Posterior vena cava (tissue), 2 donors: Measurements from ENCODE around the gene KRTAP5-11. TPM values are rescaled to one million over a fixed set of nuclear protein-coding genes. Genes with fewer than 3 reads are reported as not detected.
A peak's percentile ranks its signal among the peaks of the same experiment; 100 is the strongest.
"Not testable (repeated sequence)": the region's sequence is repeated elsewhere in the genome, so short reads cannot be mapped to it uniquely, and the experiment has no call there.

Experiments
- DNase-seq: peaks from one replicate; pipeline ENCODE4 v3.0.0-alpha.2; 2020; ENCODE audit warnings: low spot score
- intact Hi-C, 2 donors: fragments of 100-400 bp; cut with DNase I; formaldehyde crosslinking; loops; one replicate each; pipeline versions ENCODE4 v1.14.1 to v1.14.2; 2022 to 2023
- long read RNA-seq, 2 donors: library from polyadenylated mRNA; unstranded; transcript quantifications; one replicate each; pipeline ENCODE4 v2.0.0, GENCODE V29; 2020 to 2021
- total RNA-seq, 2 donors: library from RNA; stranded (reverse); fragmentation: NEBNext Ultra II Directional; extraction: Animal tissue kit (Norgen Biotek cat#: 25700); gene quantifications; one replicate each; pipeline ENCODE4 v1.2.1, GENCODE V29; 2021
- donor health status: DM: yes; HTN: yes; CAD: no.
- donor health status: DM: yes; HTN: yes; CAD: no.

Gene KRTAP5-11, protein sequence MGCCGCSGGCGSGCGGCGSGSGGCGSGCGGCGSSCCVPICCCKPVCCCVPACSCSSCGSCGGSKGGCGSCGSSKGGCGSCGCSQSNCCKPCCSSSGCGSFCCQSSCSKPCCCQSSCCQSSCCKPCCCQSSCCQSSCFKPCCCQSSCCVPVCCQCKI
- total RNA-seq: not detected
- long read RNA-seq, donor 1: 0 reads
- long read RNA-seq, donor 2: 0 reads

DNA sequence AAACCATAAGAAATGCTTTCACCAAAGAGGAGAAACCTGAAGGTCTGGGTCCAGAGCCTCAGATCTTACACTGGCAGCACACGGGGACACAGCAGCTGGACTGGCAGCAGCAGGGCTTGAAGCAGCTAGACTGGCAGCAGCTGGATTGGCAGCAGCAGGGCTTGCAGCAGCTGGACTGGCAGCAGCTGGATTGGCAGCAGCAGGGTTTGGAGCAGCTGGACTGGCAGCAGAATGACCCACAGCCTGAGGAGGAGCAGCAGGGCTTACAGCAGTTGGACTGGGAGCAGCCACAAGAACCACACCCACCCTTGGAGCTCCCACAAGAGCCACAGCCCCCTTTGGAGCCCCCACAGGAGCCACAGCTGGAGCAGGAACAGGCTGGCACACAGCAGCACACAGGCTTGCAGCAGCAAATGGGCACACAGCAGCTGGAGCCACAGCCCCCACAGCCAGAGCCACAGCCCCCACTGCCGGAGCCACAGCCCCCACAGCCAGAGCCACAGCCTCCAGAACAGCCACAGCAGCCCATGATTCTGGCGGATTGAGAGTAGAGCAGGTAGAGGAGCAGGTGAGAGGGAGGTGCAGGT lies at the start of gene KRTAP5-11:
KRTAP5-11 (minus strand) TSS at position 567 of the 587 bp plus-strand sequence; CDS start at position 529, 38 bp downstream.
- intact Hi-C loops: no loop called here
- peak; percentile 65 for DNase-seq

DNA sequence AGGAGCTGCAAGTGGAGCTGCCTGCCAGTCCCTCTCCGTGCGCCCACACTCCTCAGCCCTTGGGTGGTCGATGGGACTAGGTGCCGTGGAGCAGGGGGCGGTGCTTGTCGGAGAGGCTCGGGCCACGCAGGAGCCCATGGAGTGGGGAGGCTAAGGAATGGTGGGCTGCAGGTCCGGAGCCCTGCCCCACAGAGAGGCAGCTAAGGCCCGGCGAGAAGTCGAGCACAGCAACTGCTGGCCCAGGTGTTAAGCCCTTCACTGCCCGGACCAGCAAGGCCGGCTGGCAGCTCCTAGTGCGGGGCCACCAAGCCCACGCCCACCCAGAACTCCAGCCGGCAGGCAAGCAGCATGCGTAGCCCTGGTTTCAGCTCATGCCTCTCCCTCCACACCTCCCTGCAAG lies 48.9 kb upstream of the KRTAP5-11 start:
- DNase-seq, intact Hi-C loops: not testable (repeated sequence)

- DNase-seq, intact Hi-C loops: not testable (repeated sequence)
Observed at GRCh38 chr11:71630071-71630470, 47.4 kb upstream of the KRTAP5-11 start.

GRCh38 chr11:71628943-71629342 lies 46.3 kb upstream of the KRTAP5-11 start:
- intact Hi-C loops: not testable (repeated sequence)

DNA sequence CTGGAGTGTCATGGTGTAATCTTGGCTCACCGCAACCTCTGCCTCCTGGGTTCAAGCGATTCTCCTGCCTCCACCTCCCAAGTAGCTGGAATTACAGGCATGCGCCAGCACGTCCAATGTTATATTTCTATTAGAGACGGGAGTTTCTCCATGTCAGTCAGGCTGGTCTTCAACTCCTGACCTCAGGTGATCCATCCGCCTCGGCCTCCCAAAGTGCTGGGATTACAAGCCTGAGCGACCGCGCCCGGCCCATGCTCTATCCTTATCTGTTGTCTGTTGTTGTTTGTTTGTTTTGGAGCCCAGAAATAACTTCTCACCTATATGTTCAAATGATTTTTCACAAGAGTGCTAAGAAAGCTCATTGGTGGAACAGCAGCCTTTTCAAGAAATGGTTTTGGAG lies 40.6 kb upstream of the KRTAP5-11 start:
- DNase-seq, intact Hi-C loops: not testable (repeated sequence)

More at GRCh38 chr11:71628943-71629342, 46.3 kb upstream of the KRTAP5-11 start:
- not testable (repeated sequence) for DNase-seq

DNA sequence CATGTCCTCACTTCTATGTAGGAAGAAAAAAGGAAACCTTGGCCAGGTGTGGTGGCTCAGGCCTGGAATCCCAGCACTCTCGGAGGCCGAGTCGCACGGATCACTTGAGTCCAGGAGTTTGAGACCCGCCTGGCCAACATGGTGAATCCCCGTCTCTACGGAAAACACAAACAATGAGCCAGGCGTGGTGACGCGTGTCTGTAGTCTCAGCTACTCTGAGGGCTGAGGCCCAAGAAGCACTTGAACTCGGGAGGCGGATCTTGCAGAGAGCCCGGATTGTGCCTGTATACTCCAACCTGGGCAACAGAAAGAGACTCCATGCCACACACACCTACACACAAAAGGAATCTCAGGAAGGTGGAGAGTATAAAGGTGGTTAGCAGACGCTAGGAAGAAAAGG lies 39.9 kb upstream of the KRTAP5-11 start:
- intact Hi-C loops, DNase-seq: not testable (repeated sequence)

DNA sequence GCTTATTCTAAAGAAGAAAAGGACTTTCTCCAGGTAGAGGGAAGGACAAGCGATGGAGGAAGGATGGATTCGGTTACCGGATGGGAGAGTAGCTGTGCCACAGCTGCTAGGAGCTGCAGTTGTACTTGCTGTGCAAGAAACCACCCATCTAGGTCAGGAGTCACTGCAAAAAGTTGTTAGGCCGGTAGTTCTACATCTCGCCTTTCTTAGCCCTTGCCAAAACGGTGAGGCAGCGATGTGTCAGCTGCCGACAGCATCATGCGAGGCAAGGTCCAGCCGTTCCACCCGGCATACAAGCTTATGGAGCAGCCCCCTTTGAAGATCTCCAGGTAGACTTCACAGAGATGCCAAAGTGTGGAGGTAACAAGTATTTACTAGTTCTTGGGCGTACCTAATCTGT lies 32.3 kb upstream of the KRTAP5-11 start:
- intact Hi-C loops, DNase-seq: not testable (repeated sequence)

- not testable (repeated sequence) for DNase-seq
- intact Hi-C loops: loop anchor here in 1 of 2 donors (5.0 kb wide), 1 partner anchor 1022 kb away; no protein-coding TSS in a partner anchor
Observed at GRCh38 chr11:71614366-71614917, 31.8 kb upstream of the KRTAP5-11 start.

DNA sequence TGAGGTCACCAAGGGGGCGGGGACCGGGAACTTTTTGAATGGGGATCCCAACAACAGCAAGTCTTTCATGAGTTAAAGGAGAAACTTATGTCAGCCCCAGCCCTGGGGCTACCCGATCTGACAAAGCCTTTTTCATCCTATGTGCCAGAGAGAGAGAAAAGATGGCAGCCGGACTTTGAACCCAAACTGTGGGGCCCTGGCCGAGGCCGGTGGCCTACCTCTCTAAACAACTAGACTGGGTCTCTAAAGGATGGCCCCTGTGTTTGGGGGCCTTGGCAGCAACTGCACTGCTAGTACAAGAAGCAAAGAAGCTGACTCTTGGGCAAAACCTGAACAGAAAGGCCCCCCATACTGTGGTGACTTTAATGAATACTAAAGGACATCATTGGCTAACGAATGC lies 31.3 kb upstream of the KRTAP5-11 start:
- intact Hi-C loops: loop anchor here in 1 of 2 donors (5.0 kb wide), 1 partner anchor 1022 kb away; no protein-coding TSS in a partner anchor
- DNase-seq: not testable (repeated sequence)

DNA sequence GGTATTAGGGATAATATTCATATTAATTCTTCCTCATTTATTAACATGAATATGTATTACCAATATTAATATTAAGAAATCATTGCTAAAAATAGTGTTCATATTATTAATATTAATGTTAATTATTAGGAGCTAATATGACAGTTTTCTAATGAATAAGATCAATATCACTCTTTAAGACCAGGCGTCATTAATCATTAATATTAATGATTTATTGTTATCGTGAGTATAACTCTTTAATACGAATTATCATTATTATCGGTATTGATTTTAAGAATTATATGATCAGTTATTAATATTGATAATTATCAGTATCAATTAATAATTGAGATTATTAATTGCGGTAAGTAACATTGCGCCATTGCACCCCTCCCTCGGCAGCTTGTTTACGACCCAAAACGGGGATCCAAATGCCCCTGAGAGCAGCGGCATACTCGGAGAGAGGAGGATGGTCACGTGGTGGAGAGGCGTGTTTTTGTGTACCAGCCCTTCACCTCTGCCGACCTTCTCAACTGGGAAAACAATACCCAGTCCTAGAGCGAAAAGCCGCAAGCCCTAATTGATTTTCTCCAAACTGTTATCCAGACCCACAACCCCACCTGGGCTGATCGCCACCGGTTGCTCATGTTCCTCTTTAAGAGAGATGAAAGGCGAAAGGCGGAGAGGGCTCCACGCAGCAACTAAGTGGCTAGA lies 28.7 kb upstream of the KRTAP5-11 start:
- intact Hi-C loops: loop anchor here in 1 of 2 donors (5.0 kb wide), 1 partner anchor 1019 kb away; no protein-coding TSS in a partner anchor

GRCh38 chr11:71608272-71608671 lies 25.6 kb upstream of the KRTAP5-11 start:
- DNase-seq, intact Hi-C loops: not testable (repeated sequence)

More for the DNA sequence above, 28.7 kb upstream of the KRTAP5-11 start:
- not testable (repeated sequence) for DNase-seq

- DNase-seq, intact Hi-C loops: not testable (repeated sequence)
Observed at GRCh38 chr11:71607520-71608216, 25.0 kb upstream of the KRTAP5-11 start.

DNA sequence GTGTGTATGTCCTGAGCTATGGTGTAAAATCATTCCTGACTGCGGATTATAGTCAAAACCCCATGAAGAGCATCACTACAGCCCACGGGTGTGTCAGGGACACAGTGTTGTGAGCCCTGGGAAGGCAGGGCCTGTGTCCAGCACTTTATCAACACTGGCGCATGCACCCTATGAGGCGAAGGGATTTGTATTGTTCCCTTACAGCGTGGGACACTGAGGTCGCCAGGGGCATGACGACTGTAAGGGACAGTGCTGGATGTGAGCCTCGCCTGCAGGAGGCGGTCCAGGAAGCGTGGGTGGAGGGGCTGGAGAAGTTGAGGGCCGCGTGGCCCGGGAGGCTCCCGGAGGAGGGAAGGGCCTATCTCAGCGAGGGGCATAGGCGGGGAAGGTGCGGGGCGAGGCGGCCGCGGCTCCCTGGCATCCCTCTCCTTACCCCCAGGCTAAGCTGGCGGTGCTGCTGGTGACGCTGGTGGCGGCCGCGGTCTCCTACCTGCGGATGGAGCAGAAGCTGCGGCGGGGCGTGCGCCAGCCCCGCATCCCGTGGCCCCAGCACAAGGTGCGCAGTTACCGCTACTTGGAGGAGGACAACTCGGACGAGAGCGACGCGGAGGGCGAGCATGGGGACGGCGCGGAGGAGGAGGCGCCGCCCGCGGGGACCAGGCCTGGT lies 24.3 kb upstream of the KRTAP5-11 start:
- DNase-seq, intact Hi-C loops: not testable (repeated sequence)

DNA sequence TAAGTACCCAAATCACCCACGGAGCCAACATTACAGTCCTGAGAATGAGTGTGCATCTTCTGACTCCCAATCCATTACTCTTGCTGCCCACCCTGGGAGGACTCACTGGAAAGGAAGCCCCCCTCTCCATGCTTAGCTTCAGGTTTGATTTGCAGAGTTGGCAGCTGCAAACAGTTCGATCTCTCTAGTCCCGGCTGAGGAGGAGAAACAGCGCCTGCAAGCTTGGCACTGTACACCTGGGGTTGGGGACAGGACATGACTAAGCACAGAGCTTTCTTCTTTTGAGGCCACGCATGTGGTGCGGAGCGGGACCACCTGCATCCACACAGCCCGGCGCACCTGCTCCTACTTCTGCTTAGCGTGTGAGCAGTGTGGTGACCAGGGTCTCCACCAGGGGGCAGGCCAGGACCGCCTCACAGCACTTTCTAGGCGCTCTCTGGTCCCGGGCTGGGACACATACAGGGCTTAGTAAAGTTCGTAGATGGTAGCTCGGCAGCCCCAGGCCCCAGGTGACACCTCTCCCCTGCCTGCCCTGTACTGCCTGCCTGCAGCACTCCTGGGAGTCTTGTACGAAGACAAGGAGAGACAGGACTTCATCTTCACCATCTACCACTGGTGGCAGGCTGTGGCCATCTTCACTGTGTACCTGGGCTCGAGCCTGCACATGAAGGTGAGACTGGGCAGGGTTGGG lies 22.3 kb upstream of the KRTAP5-11 start:
- intact Hi-C loops, DNase-seq: not testable (repeated sequence)

DNA sequence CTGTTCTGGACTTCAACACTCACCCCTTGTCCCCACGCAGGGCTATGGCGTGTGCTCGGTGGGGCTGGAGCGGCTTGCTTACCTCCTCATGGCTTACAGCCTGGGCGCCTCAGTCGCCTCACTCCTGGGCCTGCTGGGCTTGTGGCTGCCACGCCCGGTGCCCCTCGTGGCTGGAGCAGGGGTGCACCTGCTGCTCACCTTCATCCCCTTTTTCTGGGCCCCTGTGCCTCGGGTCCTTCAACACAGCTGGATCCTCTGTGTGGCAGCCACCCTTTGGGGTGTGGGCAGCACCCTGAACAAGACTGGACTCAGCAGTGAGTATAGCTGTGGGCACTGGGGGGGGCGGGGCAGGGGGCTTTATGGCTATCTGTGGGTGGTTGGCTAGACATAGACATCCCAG lies 20.5 kb upstream of the KRTAP5-11 start:
- intact Hi-C loops, DNase-seq: not testable (repeated sequence)

DNA sequence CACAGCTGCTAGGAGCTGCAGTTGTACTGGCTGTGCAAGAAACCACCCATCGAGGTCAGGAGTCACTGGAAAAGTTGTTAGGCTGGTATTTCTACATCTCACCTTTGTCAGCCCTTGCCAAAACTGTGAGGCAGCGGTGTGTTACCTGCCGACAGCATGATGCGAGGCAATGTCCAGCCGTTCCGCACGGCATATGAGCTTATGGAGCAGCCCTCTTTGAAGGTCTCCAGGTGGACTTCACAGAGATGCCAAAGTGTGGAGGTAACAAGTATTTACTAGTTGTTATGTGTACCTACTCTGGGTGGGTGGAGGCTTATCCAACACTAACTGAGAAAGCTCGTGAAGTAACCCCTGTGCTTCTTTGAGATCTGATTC lies 6.9 kb upstream of the KRTAP5-11 start:
- intact Hi-C loops, DNase-seq: not testable (repeated sequence)

DNA sequence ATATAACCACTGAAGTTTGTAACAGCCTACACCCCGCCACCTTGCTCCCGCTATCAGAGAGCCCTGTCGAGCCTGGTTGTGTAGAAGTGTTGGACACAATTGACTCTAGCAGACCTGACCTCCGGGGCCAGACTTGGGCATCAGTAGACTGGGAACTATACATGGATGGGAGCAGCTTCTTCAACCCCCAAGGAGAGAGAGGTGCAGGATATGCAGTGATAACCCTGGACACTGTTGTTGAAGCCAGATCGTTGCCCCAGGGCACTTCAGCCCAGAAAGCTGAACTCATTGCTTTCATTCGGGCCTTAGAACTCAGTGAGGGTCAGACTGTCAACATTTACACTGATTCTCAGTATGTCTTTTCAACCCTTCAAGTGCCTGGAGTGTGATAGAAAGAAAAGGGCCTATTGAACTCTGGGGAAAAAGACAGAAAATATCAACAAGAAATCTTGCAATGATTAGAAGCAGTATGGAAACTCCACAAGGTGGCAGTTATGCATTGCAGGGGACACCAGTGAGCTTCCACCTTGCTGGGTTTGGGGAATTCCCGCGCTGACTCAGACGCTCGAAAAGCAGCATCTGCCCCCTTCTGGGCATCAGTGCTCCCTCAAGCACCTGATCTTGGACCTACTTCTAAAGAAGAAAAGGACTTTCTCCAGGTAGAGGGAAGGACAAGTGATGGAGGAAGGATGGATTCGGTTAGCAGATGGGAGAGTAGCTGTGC lies 6.3 kb upstream of the KRTAP5-11 start:
- DNase-seq, intact Hi-C loops: not testable (repeated sequence)
